ENCODE data around the gene MARCHF11. TPM values are rescaled to one million over a fixed set of nuclear protein-coding genes. Genes with fewer than 3 reads are reported as not detected.

The MARCHF11 gene
- total RNA-seq, 1 donor from 2014 or later: 1.5 TPM

- H3K27me3 Mint-ChIP-seq (ENCODE audit: unreplicated experiment): no peaks in the 10 kb centered on the region
These were observed 84.0 kb downstream of the MARCHF11 start for GRCh38 chr5:16095612-16096011.

GRCh38 chr5:16090270-16090669 is 89.3 kb downstream of the MARCHF11 start:
- H3K9me3 Mint-ChIP-seq (ENCODE audit: unreplicated experiment): peaks cover 1% of the 10 kb centered on the region
- TF ChIP-seq CTCF (IDR thresholded peaks at IDR 0.05; ENCODE audit: partially characterized antibody, unreplicated experiment): no peak
- peaks cover 11% of the 10 kb centered on the region for H3K4me1 Mint-ChIP-seq (ENCODE audit: low read depth, unreplicated experiment)
- H3K36me3 Mint-ChIP-seq (ENCODE audit: unreplicated experiment): no peaks in the 10 kb centered on the region
- DNase-seq: no peak
- no peaks in the 10 kb centered on the region for H3K27me3 Mint-ChIP-seq (ENCODE audit: unreplicated experiment)
- H3K27ac Mint-ChIP-seq (ENCODE audit: unreplicated experiment): no peak overlapping the region
- H3K4me3 Mint-ChIP-seq (ENCODE audit: unreplicated experiment): no peak overlapping the region

More at GRCh38 chr5:16095612-16096011, 84.0 kb downstream of the MARCHF11 start:
- Mint-ChIP-seq H3K27ac (ENCODE audit: unreplicated experiment) (peak overlapping the region; percentile 40), H3K9me3 (ENCODE audit: unreplicated experiment) (peaks cover 5% of the 10 kb centered on the region), H3K4me1 (ENCODE audit: low read depth, unreplicated experiment) (peaks cover 14% of the 10 kb centered on the region), H3K4me3 (ENCODE audit: unreplicated experiment) (no peak overlapping the region), H3K36me3 (ENCODE audit: unreplicated experiment) (no peaks in the 10 kb centered on the region)
- DNase-seq: no peak
- TF ChIP-seq CTCF (IDR thresholded peaks at IDR 0.05; ENCODE audit: partially characterized antibody, unreplicated experiment): no peak

DNA sequence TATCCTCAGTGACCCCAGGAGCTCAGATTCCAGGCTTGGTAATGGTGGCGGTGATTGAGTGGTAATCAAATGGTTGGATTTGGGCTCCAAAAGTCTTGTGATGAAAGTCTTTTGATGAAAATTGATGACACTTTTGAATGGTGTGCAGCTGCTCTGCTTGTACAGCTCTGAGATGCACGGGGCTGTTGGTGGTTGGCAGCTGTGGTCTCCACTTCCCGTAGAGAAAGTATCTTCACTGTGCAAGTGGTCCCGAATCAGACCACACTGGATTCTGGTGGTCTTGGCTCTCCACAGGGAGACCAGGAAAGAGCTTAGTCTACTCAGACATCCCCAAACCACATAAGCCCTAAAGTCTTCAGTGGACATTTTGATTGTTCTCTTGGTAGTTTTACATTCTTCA is 96.6 kb downstream of the MARCHF11 start:
- H3K36me3 Mint-ChIP-seq (ENCODE audit: unreplicated experiment): peaks cover 26% of the 10 kb centered on the region
- H3K4me1 Mint-ChIP-seq (ENCODE audit: low read depth, unreplicated experiment): peaks cover 27% of the 10 kb centered on the region
- no peak overlapping the region for H3K27ac Mint-ChIP-seq (ENCODE audit: unreplicated experiment)
- H3K4me3 Mint-ChIP-seq (ENCODE audit: unreplicated experiment): no peak overlapping the region
- no peak for TF ChIP-seq CTCF (IDR thresholded peaks at IDR 0.05; ENCODE audit: partially characterized antibody, unreplicated experiment)
- H3K9me3 Mint-ChIP-seq (ENCODE audit: unreplicated experiment): peaks cover 11% of the 10 kb centered on the region
- H3K27me3 Mint-ChIP-seq (ENCODE audit: unreplicated experiment): peaks cover 12% of the 10 kb centered on the region
- DNase-seq: no peak

GRCh38 chr5:16082053-16082452 is 97.5 kb downstream of the MARCHF11 start:
- H3K4me3 Mint-ChIP-seq (ENCODE audit: unreplicated experiment): no peak overlapping the region
- H3K9me3 Mint-ChIP-seq (ENCODE audit: unreplicated experiment): peaks cover 11% of the 10 kb centered on the region
- H3K36me3 Mint-ChIP-seq (ENCODE audit: unreplicated experiment): peaks cover 26% of the 10 kb centered on the region
- H3K27me3 Mint-ChIP-seq (ENCODE audit: unreplicated experiment): peaks cover 12% of the 10 kb centered on the region
- no peak for TF ChIP-seq CTCF (IDR thresholded peaks at IDR 0.05; ENCODE audit: partially characterized antibody, unreplicated experiment)
- no peak for DNase-seq
- peaks cover 27% of the 10 kb centered on the region for H3K4me1 Mint-ChIP-seq (ENCODE audit: low read depth, unreplicated experiment)
- no peak overlapping the region for H3K27ac Mint-ChIP-seq (ENCODE audit: unreplicated experiment)

DNA sequence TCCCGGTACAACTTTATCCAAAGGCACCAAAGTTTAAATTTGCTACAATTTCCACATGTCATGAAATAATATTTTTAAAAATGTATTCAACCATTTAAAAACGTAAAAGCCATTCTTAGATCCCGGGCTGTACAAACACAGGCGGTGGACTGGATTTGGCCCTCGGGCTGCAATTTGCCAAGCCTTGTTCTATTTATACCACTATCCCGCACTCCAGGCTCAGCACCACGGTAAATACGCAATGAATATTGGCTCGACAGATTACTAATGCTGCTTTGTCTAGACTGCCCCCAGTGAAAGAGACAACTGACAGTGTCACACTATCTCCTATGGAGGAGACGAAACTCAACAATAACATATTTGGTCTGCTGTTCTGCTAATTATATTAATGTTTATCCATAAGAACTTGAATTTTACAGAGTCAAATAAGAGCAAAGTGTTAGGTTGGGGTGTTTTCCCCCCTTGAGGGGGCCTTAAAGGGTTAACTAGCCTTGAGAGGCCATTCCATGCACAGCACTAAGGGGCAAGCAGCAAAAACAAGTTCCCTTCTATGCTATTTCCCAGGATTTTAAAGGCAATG is 98.1 kb downstream of the MARCHF11 start:
- Mint-ChIP-seq H3K4me1 (ENCODE audit: low read depth, unreplicated experiment) (peaks cover 27% of the 10 kb centered on the region), H3K27ac (ENCODE audit: unreplicated experiment) (no peak overlapping the region), H3K36me3 (ENCODE audit: unreplicated experiment) (peaks cover 26% of the 10 kb centered on the region), H3K9me3 (ENCODE audit: unreplicated experiment) (peaks cover 11% of the 10 kb centered on the region), H3K27me3 (ENCODE audit: unreplicated experiment) (peaks cover 12% of the 10 kb centered on the region), H3K4me3 (ENCODE audit: unreplicated experiment) (no peak overlapping the region)
- no peak for DNase-seq
- no peak for TF ChIP-seq CTCF (IDR thresholded peaks at IDR 0.05; ENCODE audit: partially characterized antibody, unreplicated experiment)

Measured in glutamatergic neuron (in vitro differentiated cells).